Gastroesophageal sphincter (tissue), 4 donors: ENCODE measurements around the gene TAAR6. TPM values are rescaled to one million over a fixed set of nuclear protein-coding genes. Genes with fewer than 3 reads are reported as not detected.
"Not testable (repeated sequence)": the region's sequence is repeated elsewhere in the genome, so short reads cannot be mapped to it uniquely, and the experiment has no call there.

Experiments used
- ATAC-seq: fragments of 150-250 bp; one replicate; pipeline ENCODE4 v1.9.1; 2016; ENCODE audit warnings: mild to moderate bottlenecking, moderate library complexity
- H3K27ac ChIP-seq, 4 donors: fragments of 200-600 bp; sonication (generic) in 3 of 4; 1 replicate in 3 of 4; 2 replicates in 1 of 4; pipeline ENCODE4 v1.5.1; 2016 to 2019
- H3K27me3 ChIP-seq: fragments of 200-600 bp; sonication (generic); one replicate; pipeline ENCODE4 v1.5.1; 2019
- H3K36me3 ChIP-seq, 2 donors: fragments of 200-600 bp; sonication (generic); one replicate each; pipeline ENCODE4 v1.5.1; 2019; ENCODE audit warnings: control low read depth in 1 of 2
- H3K4me1 ChIP-seq, 3 donors: fragments of 200-600 bp; sonication (generic); 1 replicate in 2 of 3; 2 replicates in 1 of 3; pipeline ENCODE4 v1.5.1; 2016 to 2019; ENCODE audit warnings: control low read depth in 2 of 3
- H3K4me3 ChIP-seq, 2 donors: fragments of 200-600 bp; sonication (generic); one replicate each; pipeline ENCODE4 v1.5.1; 2019; ENCODE audit warnings: mild to moderate bottlenecking in 1 of 2, moderate library complexity in 1 of 2
- H3K9me3 ChIP-seq, 3 donors: fragments of 200-600 bp; sonication (generic); one replicate each; pipeline ENCODE4 v1.5.1; 2017 to 2019; ENCODE audit warnings: control low read depth in 2 of 3
- CTCF ChIP-seq, 4 experiments: fragments of 200-600 bp in 2 of 4; fragments of 450-650 bp in 2 of 4; sonication (generic) in 1 of 4; IDR thresholded peaks; one replicate each; pipeline ENCODE4 v1.5.1; 2017 to 2019; ENCODE audit warnings: antibody characterized with exemption in 4 of 4, mild to moderate bottlenecking in 2 of 4, moderate library complexity in 2 of 4
- EP300 ChIP-seq: sonication (generic); formaldehyde crosslinking; IDR thresholded peaks from one replicate; pipeline ENCODE4 v1.6.1; 2017; ENCODE audit warnings: antibody characterized with exemption, mild to moderate bottlenecking
- POLR2A ChIP-seq, 2 donors: fragments of 450-650 bp; IDR thresholded peaks; one replicate each; pipeline ENCODE4 v1.6.1; 2017; ENCODE audit warnings: antibody characterized with exemption in 2 of 2, mild to moderate bottlenecking in 2 of 2, moderate library complexity in 1 of 2
- POLR2AphosphoS5 ChIP-seq: sonication (generic); formaldehyde crosslinking; IDR thresholded peaks from one replicate; pipeline ENCODE4 v1.6.1; 2017; ENCODE audit warnings: antibody characterized with exemption
- WGBS, 2 donors: methylation state at CpG; one replicate each; pipeline ENCODE4 v1.1.5; 2018; ENCODE audit warnings: low coverage in 1 of 2; 5-methylcytosine and 5-hydroxymethylcytosine counted together
- total RNA-seq, 4 donors: library from RNA; depleted of rRNA; stranded (reverse); fragments of >200 nt; gene quantifications; one replicate each; pipeline ENCODE4 v1.1.0, GENCODE V29; 2016

The TAAR6 gene
- total RNA-seq, 4 donors from 2014 or later: not detected

- Histone ChIP-seq H3K9me3 (no peaks in the 10 kb centered on the region), H3K4me1 (no peaks in the 10 kb centered on the region), H3K27ac (no peak overlapping the region), H3K36me3 (no peaks in the 10 kb centered on the region), H3K4me3 (no peak overlapping the region), H3K27me3 (no peaks in the 10 kb centered on the region)
- TF ChIP-seq EP300 (no peak), POLR2AphosphoS5 (no peak), CTCF (IDR thresholded peaks at IDR 0.05) (no peak), POLR2A (IDR thresholded peaks at IDR 0.05) (no peak)
- ATAC-seq: no peak
Observed at GRCh38 chr6:132544826-132545225, 25.3 kb upstream of the TAAR6 start.

DNA sequence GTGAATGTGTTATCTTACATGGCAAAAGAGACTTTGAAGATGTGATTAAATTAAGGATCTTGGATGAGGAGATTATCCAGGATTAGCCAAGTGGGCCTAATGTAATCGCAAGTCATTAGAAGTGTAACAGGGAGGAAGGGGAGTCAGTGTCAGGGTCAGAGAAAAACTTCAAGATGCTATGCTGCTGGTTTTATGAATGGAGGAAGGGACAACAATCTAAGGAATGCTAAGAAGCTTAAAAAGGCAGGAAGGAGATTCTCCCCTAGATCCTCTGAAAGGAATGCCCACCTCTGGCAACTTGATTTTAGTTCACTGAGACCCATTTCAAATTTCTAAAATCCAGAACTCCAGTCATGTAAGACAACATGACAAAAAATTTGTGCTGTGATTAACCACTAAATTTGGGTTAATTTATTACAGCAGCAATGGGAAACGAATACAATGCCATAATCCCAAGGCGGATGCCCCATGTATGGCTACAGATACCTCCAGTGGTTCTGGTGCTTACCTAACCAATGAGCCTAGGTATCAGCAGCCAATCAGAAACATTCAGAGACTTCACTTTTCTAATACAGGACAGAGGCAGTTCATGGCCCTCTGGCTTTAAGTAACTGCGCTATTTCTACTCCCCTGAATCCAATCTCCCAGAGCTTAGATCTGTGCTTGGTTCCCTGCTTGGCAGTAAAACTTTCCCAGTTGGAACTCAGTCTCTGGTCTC is 21.2 kb upstream of the TAAR6 start:
- 81 to 88% methylated on average over 3 to 4 of the region's 4 CpGs for WGBS, 2 donors
- Histone ChIP-seq H3K9me3 (no peaks in the 10 kb centered on the region), H3K4me3 (no peak overlapping the region), H3K4me1 (no peaks in the 10 kb centered on the region), H3K27ac (no peak overlapping the region), H3K36me3 (no peaks in the 10 kb centered on the region), H3K27me3 (peaks cover 7% of the 10 kb centered on the region)
- TF ChIP-seq POLR2AphosphoS5: no peak
- no peak for TF ChIP-seq EP300
- no peak for TF ChIP-seq CTCF (IDR thresholded peaks at IDR 0.05)
- no peak for TF ChIP-seq POLR2A (IDR thresholded peaks at IDR 0.05)
- no peak for ATAC-seq

GRCh38 chr6:132551214-132551613 is 18.9 kb upstream of the TAAR6 start:
- Histone ChIP-seq H3K27ac (no peak overlapping the region), H3K4me1 (no peaks in the 10 kb centered on the region), H3K9me3 (no peaks in the 10 kb centered on the region), H3K27me3 (peaks cover 7% of the 10 kb centered on the region), H3K4me3 (no peak overlapping the region), H3K36me3 (no peaks in the 10 kb centered on the region)
- 83% methylated on average over 4 of the region's 4 CpGs; no CpG with 5 or more reads in 1 of the 2 donors for whole genome bisulfite sequencing, 2 donors
- ATAC-seq: no peak
- no peak for TF ChIP-seq CTCF (IDR thresholded peaks at IDR 0.05)
- TF ChIP-seq POLR2AphosphoS5: no peak
- TF ChIP-seq POLR2A (IDR thresholded peaks at IDR 0.05): no peak
- TF ChIP-seq EP300: no peak

- 89 to 94% methylated on average over 2 of the region's 2 CpGs for WGBS, 2 donors
- Histone ChIP-seq H3K4me1 (no peaks in the 10 kb centered on the region), H3K4me3 (no peak within 1 kb of the TSS), H3K36me3 (no peaks in the 10 kb centered on the region), H3K9me3 (no peaks in the 10 kb centered on the region), H3K27ac (no peak within 1 kb of the TSS), H3K27me3 (peaks cover 7% of the 10 kb centered on the region)
- TF ChIP-seq POLR2AphosphoS5: no peak
- ATAC-seq: no peak
Observed at GRCh38 chr6:132552372-132552771, 17.8 kb upstream of the TAAR6 start, which contains the start of gene TAAR8. Gene TAAR8 (plus strand): TSS chr6:132552672. CDS start chr6:132552693, 21 bp downstream.

DNA sequence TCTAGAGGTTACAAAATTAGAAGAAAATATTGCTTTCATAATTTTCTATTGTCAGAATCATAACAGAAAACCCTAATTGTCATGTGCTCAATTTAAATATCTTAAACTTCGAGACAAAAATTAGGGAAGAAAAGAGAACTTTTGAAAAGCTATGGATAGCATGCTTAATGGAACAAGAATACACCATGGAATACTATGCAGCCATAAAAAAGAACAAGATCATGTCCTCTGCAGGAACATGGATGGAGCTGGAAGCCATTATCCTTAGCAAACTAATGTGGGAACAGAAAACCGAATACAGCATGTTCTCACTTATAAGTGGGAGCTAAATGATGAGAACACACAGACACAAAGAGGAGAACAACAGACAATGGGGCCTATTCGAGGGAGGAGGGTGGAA is 10.0 kb upstream of the TAAR6 start:
- WGBS, 2 donors: 72 to 94% methylated on average over 3 of the region's 3 CpGs
- not testable (repeated sequence) for H3K36me3 ChIP-seq, ATAC-seq

GRCh38 chr6:132566404-132566803 is 3.7 kb upstream of the TAAR6 start:
- 85 to 90% methylated on average over 6 of the region's 6 CpGs for WGBS, 2 donors
- H3K4me3 ChIP-seq: no peak overlapping the region
- H3K4me1 ChIP-seq: no peaks in the 10 kb centered on the region
- TF ChIP-seq POLR2A (IDR thresholded peaks at IDR 0.05) (no peak), CTCF (IDR thresholded peaks at IDR 0.05) (no peak), EP300 (no peak), POLR2AphosphoS5 (no peak)
- H3K27me3 ChIP-seq: peaks cover 3% of the 10 kb centered on the region
- ATAC-seq: no peak
- no peaks in the 10 kb centered on the region for H3K9me3 ChIP-seq
- H3K27ac ChIP-seq: no peak overlapping the region
- H3K36me3 ChIP-seq: no peaks in the 10 kb centered on the region

More for the DNA sequence above, 10.0 kb upstream of the TAAR6 start:
- H3K9me3 ChIP-seq, H3K4me3 ChIP-seq, H3K4me1 ChIP-seq, H3K27ac ChIP-seq, H3K27me3 ChIP-seq: not testable (repeated sequence)
